ENCODE data around the gene NOM1.

GRCh38 chr7:156993021-156993924 lies 43.8 kb downstream of the NOM1 start:
- TF ChIP-seq POLR2AphosphoS5 (IDR thresholded peaks at IDR 0.05) (no peak), EP300 (IDR thresholded peaks at IDR 0.05) (no peak), POLR2A (IDR thresholded peaks at IDR 0.05) (no peak)
- TF ChIP-seq, protein P1, sequence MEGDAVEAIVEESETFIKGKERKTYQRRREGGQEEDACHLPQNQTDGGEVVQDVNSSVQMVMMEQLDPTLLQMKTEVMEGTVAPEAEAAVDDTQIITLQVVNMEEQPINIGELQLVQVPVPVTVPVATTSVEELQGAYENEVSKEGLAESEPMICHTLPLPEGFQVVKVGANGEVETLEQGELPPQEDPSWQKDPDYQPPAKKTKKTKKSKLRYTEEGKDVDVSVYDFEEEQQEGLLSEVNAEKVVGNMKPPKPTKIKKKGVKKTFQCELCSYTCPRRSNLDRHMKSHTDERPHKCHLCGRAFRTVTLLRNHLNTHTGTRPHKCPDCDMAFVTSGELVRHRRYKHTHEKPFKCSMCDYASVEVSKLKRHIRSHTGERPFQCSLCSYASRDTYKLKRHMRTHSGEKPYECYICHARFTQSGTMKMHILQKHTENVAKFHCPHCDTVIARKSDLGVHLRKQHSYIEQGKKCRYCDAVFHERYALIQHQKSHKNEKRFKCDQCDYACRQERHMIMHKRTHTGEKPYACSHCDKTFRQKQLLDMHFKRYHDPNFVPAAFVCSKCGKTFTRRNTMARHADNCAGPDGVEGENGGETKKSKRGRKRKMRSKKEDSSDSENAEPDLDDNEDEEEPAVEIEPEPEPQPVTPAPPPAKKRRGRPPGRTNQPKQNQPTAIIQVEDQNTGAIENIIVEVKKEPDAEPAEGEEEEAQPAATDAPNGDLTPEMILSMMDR (IDR thresholded peaks at IDR 0.05) = no peak
